ENCODE results near the gene TMEM132E.
"Not testable (repeated sequence)": the region's sequence is repeated elsewhere in the genome, so short reads cannot be mapped to it uniquely, and the experiment has no call there.

GRCh38 chr17:34538582-34538981 is 40.8 kb upstream of the TMEM132E start:
- TF ChIP-seq CTCF (IDR thresholded peaks at IDR 0.05); POLR2AphosphoS5 (IDR thresholded peaks at IDR 0.05; ENCODE audit: insufficient read depth in 1 of 2, low read depth in 1 of 2); POLR2A (IDR thresholded peaks at IDR 0.05): not testable (repeated sequence)

All from vagina (tissue), 2 donors.